CD14-positive monocyte (primary cell): ENCODE data around the gene CDC123. TPM values are rescaled to one million over a fixed set of nuclear protein-coding genes. Genes with fewer than 3 reads are reported as not detected.
"Not testable (repeated sequence)": the region's sequence is repeated elsewhere in the genome, so short reads cannot be mapped to it uniquely, and the experiment has no call there.

Experiments
- DNase-seq, 3 donors: peaks; one replicate each; pipeline ENCODE4 v3.0.0-alpha.2; 2011 to 2022
- H2AFZ ChIP-seq: 2 replicates; pipeline ENCODE4 v1.6.0; 2012; ENCODE audit warnings: mild to moderate bottlenecking, low read depth, low read length, inconsistent platforms; ENCODE audit not compliant: insufficient read depth, poor library complexity, severe bottlenecking
- H3K27ac ChIP-seq, 2 donors: 1 replicate in 1 of 2; 2 replicates in 1 of 2; pipeline ENCODE4 v1.5.1; 2012 to 2013; ENCODE audit warnings: low read length in 2 of 2, control low read depth in 1 of 2, inconsistent platforms in 1 of 2, low read depth in 1 of 2, mild to moderate bottlenecking in 1 of 2
- H3K27me3 ChIP-seq, 2 donors: one replicate each; pipeline versions ENCODE4 v1.6.0 to v1.6.1; 2011 to 2013; ENCODE audit warnings: low read length in 2 of 2; ENCODE audit not compliant: control insufficient read depth in 2 of 2, insufficient read depth in 2 of 2
- H3K36me3 ChIP-seq, 2 donors: replicated peaks in 1 of 2; 1 replicate in 1 of 2; 2 replicates in 1 of 2; pipeline versions ENCODE4 v1.5.1 to v1.6.1; 2012 to 2013; ENCODE audit warnings: low read length in 2 of 2, control low read depth in 1 of 2, inconsistent platforms in 1 of 2, mild to moderate bottlenecking in 1 of 2; ENCODE audit not compliant: insufficient read depth in 2 of 2, control insufficient read depth in 1 of 2
- H3K4me1 ChIP-seq, 2 donors: 1 replicate in 1 of 2; 2 replicates in 1 of 2; pipeline versions ENCODE4 v1.5.1 to v1.6.1; 2012 to 2013; ENCODE audit warnings: low read length in 2 of 2, control low read depth in 1 of 2, inconsistent platforms in 1 of 2, mild to moderate bottlenecking in 1 of 2, moderate library complexity in 1 of 2; ENCODE audit not compliant: insufficient read depth in 2 of 2, control insufficient read depth in 1 of 2
- H3K4me2 ChIP-seq: replicated peaks from 2 replicates; pipeline ENCODE3; 2012; ENCODE audit warnings: low read length, moderate library complexity, mild to moderate bottlenecking; ENCODE audit not compliant: poor library complexity, severe bottlenecking; ENCODE audit errors: extremely low read depth
- H3K4me3 ChIP-seq, 3 experiments: fragments of 200-600 bp in 1 of 3; sonication (generic) in 1 of 3; replicated peaks in 1 of 3; 1 replicate in 2 of 3; 2 replicates in 1 of 3; pipeline ENCODE4 v1.5.1; 2011 to 2013; ENCODE audit warnings: low read length in 3 of 3, mild to moderate bottlenecking in 3 of 3, control low read depth in 2 of 3, low read depth in 2 of 3, inconsistent platforms in 1 of 3, moderate library complexity in 1 of 3
- H3K79me2 ChIP-seq: 2 replicates; pipeline ENCODE4 v1.6.0; 2012; ENCODE audit warnings: mild to moderate bottlenecking, control low read depth, inconsistent platforms, low read length, moderate library complexity; ENCODE audit not compliant: insufficient read depth
- H3K9ac ChIP-seq: 2 replicates; pipeline ENCODE4 v1.6.0; 2017; ENCODE audit warnings: low read length, mild to moderate bottlenecking; ENCODE audit not compliant: insufficient read depth, poor library complexity, severe bottlenecking
- H3K9me3 ChIP-seq, 2 donors: replicated peaks in 1 of 2; 1 replicate in 1 of 2; 2 replicates in 1 of 2; pipeline versions ENCODE4 v1.5.1 to v1.6.1; 2012 to 2013; ENCODE audit warnings: low read length in 2 of 2, control low read depth in 1 of 2; ENCODE audit not compliant: control insufficient read depth in 1 of 2, insufficient read depth in 1 of 2
- H4K20me1 ChIP-seq: 2 replicates; pipeline ENCODE4 v1.6.0; 2012; ENCODE audit warnings: mild to moderate bottlenecking, low read length, control low read depth, moderate library complexity; ENCODE audit not compliant: insufficient read depth
- H3K27ac Mint-ChIP-seq, 7 donors: one replicate each; pipeline ENCODE4 v1.8.0; 2020; ENCODE audit warnings: mild to moderate bottlenecking in 7 of 7, mixed read lengths in 7 of 7, moderate library complexity in 6 of 7, inconsistent platforms in 2 of 7
- H3K27me3 Mint-ChIP-seq, 3 donors: one replicate each; pipeline ENCODE4 v1.8.0; 2021 to 2022; ENCODE audit warnings: low read depth in 3 of 3, mild to moderate bottlenecking in 3 of 3, mixed read lengths in 3 of 3, moderate library complexity in 3 of 3, inconsistent platforms in 1 of 3
- H3K36me3 Mint-ChIP-seq, 2 donors: one replicate each; pipeline ENCODE4 v1.8.0; 2020; ENCODE audit warnings: mixed read lengths in 2 of 2, inconsistent platforms in 1 of 2, mild to moderate bottlenecking in 1 of 2
- H3K4me1 Mint-ChIP-seq: one replicate; pipeline ENCODE4 v1.8.0; 2020; ENCODE audit warnings: mild to moderate bottlenecking, mixed read lengths
- H3K4me3 Mint-ChIP-seq, 2 donors: one replicate each; pipeline ENCODE4 v1.8.0; 2020; ENCODE audit warnings: mild to moderate bottlenecking in 2 of 2, mixed read lengths in 2 of 2, moderate library complexity in 1 of 2
- H3K9me3 Mint-ChIP-seq, 7 donors: one replicate each; pipeline ENCODE4 v1.8.0; 2020 to 2022; ENCODE audit warnings: mixed read lengths in 7 of 7, mild to moderate bottlenecking in 6 of 7, moderate library complexity in 6 of 7, inconsistent platforms in 2 of 7
- WGBS: methylation state at CpG from one replicate; pipeline ENCODE4 v1.1.5; 2013; ENCODE audit warnings: missing lambda C conversion rate; ENCODE audit not compliant: insufficient coverage; 5-methylcytosine and 5-hydroxymethylcytosine counted together
- intact Hi-C, 2 donors: fragments of 100-400 bp; cut with micrococcal nuclease; formaldehyde crosslinking; loops; one replicate each; pipeline versions ENCODE4 v1.15.0 to v1.15.1; 2023
- polyA plus RNA-seq, 3 donors: library from polyadenylated mRNA; depleted of rRNA in 1 of 3; unstranded in 2 of 3; stranded (reverse) in 1 of 3; fragments of 300-500 nt in 2 of 3; fragments of >200 nt in 1 of 3; fragmentation: Illumina TruSeq in 2 of 3; gene quantifications; 1 replicate in 2 of 3; 2 replicates in 1 of 3; pipeline ENCODE4 v1.2.3, GENCODE V29; 2012 to 2021
- TF ChIP-seq, protein P1 (sequence below): fragments of 200-600 bp; IDR thresholded peaks from one replicate; pipeline ENCODE4 v1.8.0; 2022; ENCODE audit warnings: antibody characterized with exemption, mild to moderate bottlenecking

The CDC123 gene
- polyA plus RNA-seq, 3 donors, result 38.2 to 78.7 (median 76.0) TPM

DNA sequence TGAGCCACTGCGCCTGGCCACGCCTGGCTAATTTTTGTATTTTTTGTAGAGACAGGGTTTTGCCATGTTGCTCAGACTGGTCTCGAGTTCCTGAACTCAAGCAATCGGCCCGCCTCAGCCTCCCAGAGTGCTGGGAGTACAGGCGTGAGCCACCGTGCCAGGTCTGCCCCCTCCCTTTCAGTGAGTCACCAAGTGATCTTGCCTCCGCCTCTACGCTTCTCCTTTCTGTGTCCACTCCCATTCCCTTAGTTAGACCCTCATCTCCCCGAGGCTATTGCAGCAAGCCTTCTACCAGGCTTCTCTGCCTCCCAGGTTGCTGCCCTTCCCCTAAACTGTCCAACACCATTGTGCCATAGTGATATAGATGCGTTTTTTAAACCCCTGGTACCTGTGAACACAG is 32.9 kb downstream of the CDC123 start:
- Mint-ChIP-seq H3K27me3 (no peaks in the 10 kb centered on the region), H3K36me3 (peaks cover 56 to 84% of the 10 kb centered on the region in 2 donors), H3K27ac (peak overlapping the region in 2 of 7 donors; percentile 9 to 57), H3K4me1 (peaks cover 2% of the 10 kb centered on the region), H3K4me3 (no peak overlapping the region), H3K9me3 (peaks cover 0 to 6% (median 0%) of the 10 kb centered on the region in 7 donors)
- H3K79me2 ChIP-seq, result peaks cover 7% of the 10 kb centered on the region
- WGBS, result 83% methylated on average over 11 of the region's 11 CpGs
- no peak overlapping the region for H2AFZ ChIP-seq
- no peaks in the 10 kb centered on the region for H3K4me1 ChIP-seq
- no peak overlapping the region for H3K4me3 ChIP-seq
- no peak overlapping the region for H3K9ac ChIP-seq
- intact Hi-C loops, result no loop called here
- peaks cover 10% of the 10 kb centered on the region for H4K20me1 ChIP-seq
- no peak overlapping the region for H3K27ac ChIP-seq
- TF ChIP-seq, protein P1, sequence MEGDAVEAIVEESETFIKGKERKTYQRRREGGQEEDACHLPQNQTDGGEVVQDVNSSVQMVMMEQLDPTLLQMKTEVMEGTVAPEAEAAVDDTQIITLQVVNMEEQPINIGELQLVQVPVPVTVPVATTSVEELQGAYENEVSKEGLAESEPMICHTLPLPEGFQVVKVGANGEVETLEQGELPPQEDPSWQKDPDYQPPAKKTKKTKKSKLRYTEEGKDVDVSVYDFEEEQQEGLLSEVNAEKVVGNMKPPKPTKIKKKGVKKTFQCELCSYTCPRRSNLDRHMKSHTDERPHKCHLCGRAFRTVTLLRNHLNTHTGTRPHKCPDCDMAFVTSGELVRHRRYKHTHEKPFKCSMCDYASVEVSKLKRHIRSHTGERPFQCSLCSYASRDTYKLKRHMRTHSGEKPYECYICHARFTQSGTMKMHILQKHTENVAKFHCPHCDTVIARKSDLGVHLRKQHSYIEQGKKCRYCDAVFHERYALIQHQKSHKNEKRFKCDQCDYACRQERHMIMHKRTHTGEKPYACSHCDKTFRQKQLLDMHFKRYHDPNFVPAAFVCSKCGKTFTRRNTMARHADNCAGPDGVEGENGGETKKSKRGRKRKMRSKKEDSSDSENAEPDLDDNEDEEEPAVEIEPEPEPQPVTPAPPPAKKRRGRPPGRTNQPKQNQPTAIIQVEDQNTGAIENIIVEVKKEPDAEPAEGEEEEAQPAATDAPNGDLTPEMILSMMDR, result no peak
- H3K36me3 ChIP-seq, result peaks cover 53 to 77% of the 10 kb centered on the region in 2 donors
- no peak overlapping the region for H3K4me2 ChIP-seq
- DNase-seq, result no peak
- H3K27me3 ChIP-seq, result no peaks in the 10 kb centered on the region
- no peaks in the 10 kb centered on the region for H3K9me3 ChIP-seq

DNA sequence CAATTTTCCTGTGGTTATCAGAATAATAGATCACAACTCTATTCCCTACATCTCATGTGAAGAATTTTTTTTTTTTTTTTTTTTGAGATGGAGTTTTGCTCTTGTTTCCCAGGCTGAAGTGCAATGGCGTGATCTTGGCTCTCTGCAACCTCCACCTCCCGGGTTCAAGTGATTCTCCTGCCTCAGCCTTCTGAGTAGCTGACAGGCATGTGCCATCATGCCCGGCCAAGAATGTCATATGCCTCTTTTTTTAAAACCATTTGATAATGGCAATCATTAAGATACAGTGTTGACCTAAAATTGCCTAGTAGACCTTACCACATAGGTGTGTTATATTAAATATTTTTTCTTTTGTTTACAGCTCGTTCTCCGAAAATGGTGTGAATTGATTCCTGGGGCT is 38.7 kb downstream of the CDC123 start:
- intact Hi-C loops, result not testable (repeated sequence)

More for the DNA sequence above, 38.7 kb downstream of the CDC123 start:
- not testable (repeated sequence) for H3K9me3 Mint-ChIP-seq, H2AFZ ChIP-seq, H3K27ac ChIP-seq, H3K4me1 ChIP-seq, H3K9me3 ChIP-seq, H3K9ac ChIP-seq, H3K4me1 Mint-ChIP-seq, H3K4me2 ChIP-seq, H3K4me3 Mint-ChIP-seq, H4K20me1 ChIP-seq, H3K27me3 ChIP-seq, H3K79me2 ChIP-seq, H3K4me3 ChIP-seq, H3K27me3 Mint-ChIP-seq, DNase-seq
- Mint-ChIP-seq H3K36me3 (peaks cover 69 to 87% of the 10 kb centered on the region in 2 donors), H3K27ac (peak overlapping the region in 1 of 7 donors; percentile 46)
- WGBS, result 100% methylated on average over 2 of the region's 5 CpGs
- peaks cover 79 to 91% of the 10 kb centered on the region in 2 donors for H3K36me3 ChIP-seq
